SU-DHL-6 (cell line): ENCODE data around the gene DACT3.

Experiments used
- H2AFZ ChIP-seq: fragments of 200-600 bp; sonication (generic); 2 replicates; pipeline ENCODE4 v1.6.1; 2014; ENCODE audit warnings: low read depth, mild to moderate bottlenecking, moderate library complexity, mixed read lengths, antibody characterized with exemption, low read length; ENCODE audit not compliant: severe bottlenecking
- H3F3A ChIP-seq: fragments of 200-600 bp; shearing (Covaris generic); 2 replicates; pipeline ENCODE4 v1.6.0; 2016; ENCODE audit warnings: antibody characterized with exemption, mild to moderate bottlenecking; ENCODE audit not compliant: insufficient read depth
- H3K27ac ChIP-seq: fragments of 200-600 bp; sonication (generic); 2 replicates; pipeline ENCODE4 v1.5.1; 2016; ENCODE audit warnings: low read depth, mild to moderate bottlenecking, low read length, moderate library complexity, mixed read lengths
- H3K27me3 ChIP-seq: fragments of 200-600 bp; sonication (generic), shearing (Covaris generic); 2 replicates; pipeline ENCODE4 v1.6.0; 2014; ENCODE audit warnings: mild to moderate bottlenecking, low read length
- H3K36me3 ChIP-seq: fragments of 200-600 bp; sonication (generic); 2 replicates; pipeline ENCODE4 v1.6.1; 2014; ENCODE audit warnings: mild to moderate bottlenecking, low read length, mixed read lengths
- H3K4me2 ChIP-seq: fragments of 300-600, 200-600 bp; shearing (Covaris generic), sonication (generic); 2 replicates; pipeline ENCODE4 v1.6.0; 2014; ENCODE audit warnings: low read length, low read depth, mild to moderate bottlenecking; ENCODE audit not compliant: poor library complexity, severe bottlenecking
- H3K4me3 ChIP-seq: fragments of 200-600 bp; sonication (generic); 2 replicates; pipeline ENCODE4 v1.5.1; 2014; ENCODE audit warnings: antibody characterized with exemption, low read length, mild to moderate bottlenecking, mixed read lengths; ENCODE audit not compliant: insufficient read depth, poor library complexity, severe bottlenecking
- H3K79me2 ChIP-seq: fragments of 200-600 bp; sonication (generic); 2 replicates; pipeline ENCODE4 v1.6.1; 2014; ENCODE audit warnings: mild to moderate bottlenecking, low read length, moderate library complexity; ENCODE audit not compliant: insufficient read depth
- H3K9ac ChIP-seq: fragments of 200-600 bp; sonication (generic); 2 replicates; pipeline ENCODE4 v1.7.0; 2014; ENCODE audit warnings: mild to moderate bottlenecking, low read length
- H3K9me2 ChIP-seq: fragments of 200-600 bp; sonication (generic); replicated peaks from 2 replicates; pipeline ENCODE4 v1.6.1; 2014; ENCODE audit warnings: low read length; ENCODE audit not compliant: insufficient read depth
- H3K9me3 ChIP-seq: fragments of 200-600 bp; sonication (generic); 2 replicates; pipeline ENCODE4 v1.6.1; 2014; ENCODE audit warnings: low read length, mixed read lengths; ENCODE audit not compliant: insufficient read depth
- H4K20me1 ChIP-seq: fragments of 200-600 bp; sonication (generic); 2 replicates; pipeline ENCODE4 v1.6.1; 2014; ENCODE audit warnings: low read depth, mild to moderate bottlenecking, antibody characterized with exemption, low read length, moderate library complexity, mixed read lengths
- EZH2phosphoT487 ChIP-seq: fragments of 200-600 bp; sonication (generic), shearing (Covaris generic); conservative IDR thresholded peaks from 2 replicates; pipeline ENCODE4 v1.6.1; 2018; ENCODE audit warnings: mild to moderate bottlenecking, antibody characterized with exemption, low read length, moderate library complexity, mixed read lengths
- TF ChIP-seq, protein P1 (sequence below): fragments of 200-600 bp; sonication (generic); IDR thresholded peaks from one replicate; pipeline ENCODE4 v1.5.1; 2017; ENCODE audit warnings: antibody characterized with exemption, mild to moderate bottlenecking, low read length, moderate library complexity; ENCODE audit not compliant: insufficient read depth, poor library complexity, severe bottlenecking

The DACT3 gene

GRCh38 chr19:46656541-46656940 is 4.4 kb downstream of the DACT3 start:
- H3K9me3 ChIP-seq, result no peaks in the 10 kb centered on the region
- no peak overlapping the region for H2AFZ ChIP-seq
- no peaks in the 10 kb centered on the region for H3F3A ChIP-seq
- no peaks in the 10 kb centered on the region for H4K20me1 ChIP-seq
- no peak overlapping the region for H3K27ac ChIP-seq
- H3K4me3 ChIP-seq, result no peak overlapping the region
- TF ChIP-seq, protein P1, sequence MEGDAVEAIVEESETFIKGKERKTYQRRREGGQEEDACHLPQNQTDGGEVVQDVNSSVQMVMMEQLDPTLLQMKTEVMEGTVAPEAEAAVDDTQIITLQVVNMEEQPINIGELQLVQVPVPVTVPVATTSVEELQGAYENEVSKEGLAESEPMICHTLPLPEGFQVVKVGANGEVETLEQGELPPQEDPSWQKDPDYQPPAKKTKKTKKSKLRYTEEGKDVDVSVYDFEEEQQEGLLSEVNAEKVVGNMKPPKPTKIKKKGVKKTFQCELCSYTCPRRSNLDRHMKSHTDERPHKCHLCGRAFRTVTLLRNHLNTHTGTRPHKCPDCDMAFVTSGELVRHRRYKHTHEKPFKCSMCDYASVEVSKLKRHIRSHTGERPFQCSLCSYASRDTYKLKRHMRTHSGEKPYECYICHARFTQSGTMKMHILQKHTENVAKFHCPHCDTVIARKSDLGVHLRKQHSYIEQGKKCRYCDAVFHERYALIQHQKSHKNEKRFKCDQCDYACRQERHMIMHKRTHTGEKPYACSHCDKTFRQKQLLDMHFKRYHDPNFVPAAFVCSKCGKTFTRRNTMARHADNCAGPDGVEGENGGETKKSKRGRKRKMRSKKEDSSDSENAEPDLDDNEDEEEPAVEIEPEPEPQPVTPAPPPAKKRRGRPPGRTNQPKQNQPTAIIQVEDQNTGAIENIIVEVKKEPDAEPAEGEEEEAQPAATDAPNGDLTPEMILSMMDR, result no peak
- TF ChIP-seq EZH2phosphoT487, result no peak
- H3K36me3 ChIP-seq, result no peaks in the 10 kb centered on the region
- no peak overlapping the region for H3K4me2 ChIP-seq
- no peak overlapping the region for H3K9ac ChIP-seq
- H3K79me2 ChIP-seq, result no peaks in the 10 kb centered on the region
- H3K27me3 ChIP-seq, result no peaks in the 10 kb centered on the region
- H3K9me2 ChIP-seq, result no peaks in the 10 kb centered on the region

DNA sequence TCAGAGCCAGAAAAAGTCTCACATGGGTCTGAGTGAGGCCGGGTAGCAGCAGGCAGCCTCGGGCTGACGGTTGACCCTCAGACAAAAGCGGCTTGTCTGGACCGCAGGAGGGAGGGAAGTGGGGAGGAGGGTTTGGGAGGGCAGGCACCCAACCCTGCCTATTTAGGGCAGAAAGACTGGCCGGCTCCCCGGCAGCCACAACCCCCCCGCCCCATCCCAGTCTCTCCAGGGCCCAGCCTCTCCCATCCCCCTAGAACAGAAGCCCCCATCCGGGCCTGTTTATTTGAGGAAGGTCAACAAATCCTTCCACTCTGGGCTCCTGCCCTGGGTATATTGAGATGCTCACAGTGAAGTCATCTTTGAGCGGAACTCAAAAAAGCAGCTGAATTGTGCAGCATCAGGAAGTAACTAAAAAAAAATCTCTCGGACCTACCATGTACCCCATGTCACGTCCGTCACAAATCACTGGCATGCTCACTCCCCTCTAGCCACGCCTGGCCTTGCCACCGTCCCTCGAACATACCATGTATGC is 6.3 kb downstream of the DACT3 start:
- Histone ChIP-seq H3K9ac (no peak overlapping the region), H4K20me1 (no peaks in the 10 kb centered on the region), H3F3A (no peaks in the 10 kb centered on the region), H3K36me3 (no peaks in the 10 kb centered on the region), H3K27ac (no peak overlapping the region), H3K9me3 (no peaks in the 10 kb centered on the region), H2AFZ (no peak overlapping the region), H3K27me3 (no peaks in the 10 kb centered on the region), H3K9me2 (no peaks in the 10 kb centered on the region), H3K79me2 (no peaks in the 10 kb centered on the region), H3K4me2 (no peak overlapping the region), H3K4me3 (no peak overlapping the region)
- TF ChIP-seq EZH2phosphoT487, result no peak
- TF ChIP-seq, protein P1, result no peak

DNA sequence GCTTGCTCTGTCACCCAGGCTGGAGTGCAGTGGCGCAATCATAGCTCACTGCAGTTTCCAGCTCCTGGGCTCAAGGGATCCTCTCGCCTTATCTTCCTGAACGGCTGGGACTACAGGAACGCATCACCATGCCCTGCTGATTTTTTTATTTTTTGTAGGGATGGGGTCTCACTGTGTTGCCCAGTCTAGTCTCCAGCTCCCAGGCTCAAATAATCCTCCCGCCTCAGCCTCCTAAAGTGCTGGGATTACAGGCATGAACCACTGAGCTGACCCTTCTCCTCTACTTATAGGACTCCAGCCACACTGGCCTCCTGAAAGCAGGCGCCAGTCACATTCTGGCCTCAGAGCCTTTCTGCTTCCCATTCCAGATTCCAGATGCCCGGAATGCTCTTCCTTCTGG is 10.5 kb downstream of the DACT3 start:
- TF ChIP-seq EZH2phosphoT487, result no peak
- TF ChIP-seq, protein P1, result no peak
- Histone ChIP-seq H3K4me2 (no peak overlapping the region), H3K9me3 (no peaks in the 10 kb centered on the region), H3K9ac (no peak overlapping the region), H3F3A (no peaks in the 10 kb centered on the region), H3K27me3 (no peaks in the 10 kb centered on the region), H2AFZ (no peak overlapping the region), H3K4me3 (no peak overlapping the region), H3K27ac (no peak overlapping the region), H3K79me2 (no peaks in the 10 kb centered on the region), H3K9me2 (no peaks in the 10 kb centered on the region), H4K20me1 (no peaks in the 10 kb centered on the region), H3K36me3 (no peaks in the 10 kb centered on the region)
